Measurements from ENCODE around the gene BSN. TPM values are rescaled to one million over a fixed set of nuclear protein-coding genes. Genes with fewer than 3 reads are reported as not detected.
A peak's percentile ranks its signal among the peaks of the same experiment; 100 is the strongest.

Gene BSN
- total RNA-seq, 1 donor from 2014 or later, result 0.77 TPM

DNA sequence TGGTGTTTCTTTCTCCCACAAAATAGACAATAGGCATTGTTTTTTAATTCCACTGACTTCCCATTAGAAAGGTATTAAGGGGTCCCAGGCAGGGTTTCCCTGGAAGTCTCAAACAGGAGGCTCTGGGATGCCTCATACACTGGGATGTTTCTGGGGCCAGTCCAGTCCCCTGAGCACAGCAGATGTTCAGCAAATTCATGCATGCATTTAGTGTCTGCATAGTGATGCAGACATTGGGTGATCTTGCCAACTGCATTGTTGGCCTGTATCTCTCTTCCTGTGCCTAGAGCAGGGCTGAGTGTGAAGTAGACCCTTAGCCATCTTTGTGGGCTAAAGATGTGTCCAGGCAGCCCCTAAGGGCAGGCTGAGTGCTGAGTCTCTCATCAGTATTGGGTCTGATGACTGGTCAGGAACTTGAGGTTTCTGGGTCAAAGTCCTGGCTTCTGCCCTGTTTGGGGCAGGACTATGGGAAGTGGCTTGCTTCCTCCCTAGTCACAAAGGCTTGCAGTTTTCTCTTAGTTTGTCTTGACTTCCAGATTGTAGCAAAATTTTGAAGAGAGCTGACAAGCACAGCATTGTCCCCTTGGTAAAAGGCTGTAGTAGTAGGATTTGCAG is 56.5 kb downstream of the BSN start:
- peaks cover 5% of the 10 kb centered on the region for H3K9me3 Mint-ChIP-seq (ENCODE audit: low read depth)
- H3K4me1 Mint-ChIP-seq (ENCODE audit: low read depth), result peaks cover 13% of the 10 kb centered on the region
- no peak for DNase-seq (ENCODE audit: low spot score)
- no peaks in the 10 kb centered on the region for H3K27me3 Mint-ChIP-seq (ENCODE audit: low read depth)
- H3K4me3 Mint-ChIP-seq (ENCODE audit: unreplicated experiment), result no peak overlapping the region
- H3K27ac Mint-ChIP-seq (ENCODE audit: unreplicated experiment), result no peak overlapping the region
- TF ChIP-seq, protein P1, sequence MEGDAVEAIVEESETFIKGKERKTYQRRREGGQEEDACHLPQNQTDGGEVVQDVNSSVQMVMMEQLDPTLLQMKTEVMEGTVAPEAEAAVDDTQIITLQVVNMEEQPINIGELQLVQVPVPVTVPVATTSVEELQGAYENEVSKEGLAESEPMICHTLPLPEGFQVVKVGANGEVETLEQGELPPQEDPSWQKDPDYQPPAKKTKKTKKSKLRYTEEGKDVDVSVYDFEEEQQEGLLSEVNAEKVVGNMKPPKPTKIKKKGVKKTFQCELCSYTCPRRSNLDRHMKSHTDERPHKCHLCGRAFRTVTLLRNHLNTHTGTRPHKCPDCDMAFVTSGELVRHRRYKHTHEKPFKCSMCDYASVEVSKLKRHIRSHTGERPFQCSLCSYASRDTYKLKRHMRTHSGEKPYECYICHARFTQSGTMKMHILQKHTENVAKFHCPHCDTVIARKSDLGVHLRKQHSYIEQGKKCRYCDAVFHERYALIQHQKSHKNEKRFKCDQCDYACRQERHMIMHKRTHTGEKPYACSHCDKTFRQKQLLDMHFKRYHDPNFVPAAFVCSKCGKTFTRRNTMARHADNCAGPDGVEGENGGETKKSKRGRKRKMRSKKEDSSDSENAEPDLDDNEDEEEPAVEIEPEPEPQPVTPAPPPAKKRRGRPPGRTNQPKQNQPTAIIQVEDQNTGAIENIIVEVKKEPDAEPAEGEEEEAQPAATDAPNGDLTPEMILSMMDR (IDR thresholded peaks at IDR 0.05), result no peak
- no peaks in the 10 kb centered on the region for H3K36me3 Mint-ChIP-seq (ENCODE audit: low read depth)

GRCh38 chr3:49611291-49611690 is 57.0 kb downstream of the BSN start:
- no peaks in the 10 kb centered on the region for H3K36me3 Mint-ChIP-seq (ENCODE audit: low read depth)
- peaks cover 5% of the 10 kb centered on the region for H3K9me3 Mint-ChIP-seq (ENCODE audit: low read depth)
- H3K27me3 Mint-ChIP-seq (ENCODE audit: low read depth), result no peaks in the 10 kb centered on the region
- H3K27ac Mint-ChIP-seq (ENCODE audit: unreplicated experiment), result no peak overlapping the region
- no peak for DNase-seq (ENCODE audit: low spot score)
- TF ChIP-seq, protein P1 (IDR thresholded peaks at IDR 0.05), result no peak
- peaks cover 18% of the 10 kb centered on the region for H3K4me1 Mint-ChIP-seq (ENCODE audit: low read depth)
- no peak overlapping the region for H3K4me3 Mint-ChIP-seq (ENCODE audit: unreplicated experiment)

DNA sequence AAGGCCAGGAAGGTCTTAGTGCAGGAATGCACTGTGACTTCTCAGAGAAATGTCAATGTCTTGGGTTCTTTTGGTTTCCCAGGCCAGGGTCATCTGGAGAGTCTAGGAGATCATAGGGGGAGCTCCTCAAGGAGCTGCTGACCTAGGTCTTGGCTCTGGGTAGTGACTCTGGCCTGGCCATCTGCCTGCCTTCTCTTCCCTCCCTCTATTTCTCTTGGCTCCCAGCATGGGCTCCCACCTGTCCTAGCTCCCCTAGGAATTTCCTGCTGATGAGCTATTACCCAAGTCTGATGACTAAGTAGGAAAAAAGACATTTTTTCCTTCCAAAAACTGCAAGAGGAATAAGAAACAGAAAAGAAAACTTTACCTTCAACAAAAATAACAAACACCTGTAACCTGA is 57.4 kb downstream of the BSN start:
- DNase-seq (ENCODE audit: low spot score), result no peak
- Mint-ChIP-seq H3K4me3 (ENCODE audit: unreplicated experiment) (no peak overlapping the region), H3K9me3 (ENCODE audit: low read depth) (peaks cover 5% of the 10 kb centered on the region), H3K27ac (ENCODE audit: unreplicated experiment) (no peak overlapping the region), H3K27me3 (ENCODE audit: low read depth) (no peaks in the 10 kb centered on the region), H3K36me3 (ENCODE audit: low read depth) (no peaks in the 10 kb centered on the region), H3K4me1 (ENCODE audit: low read depth) (peaks cover 22% of the 10 kb centered on the region)
- TF ChIP-seq, protein P1 (IDR thresholded peaks at IDR 0.05), result no peak

- no peak overlapping the region for H3K4me3 Mint-ChIP-seq (ENCODE audit: unreplicated experiment)
- TF ChIP-seq, protein P1 (IDR thresholded peaks at IDR 0.05), result no peak
- no peak for DNase-seq (ENCODE audit: low spot score)
- no peaks in the 10 kb centered on the region for H3K27me3 Mint-ChIP-seq (ENCODE audit: low read depth)
- H3K27ac Mint-ChIP-seq (ENCODE audit: unreplicated experiment), result no peak overlapping the region
- H3K9me3 Mint-ChIP-seq (ENCODE audit: low read depth), result peaks cover 5% of the 10 kb centered on the region
- H3K4me1 Mint-ChIP-seq (ENCODE audit: low read depth), result peaks cover 17% of the 10 kb centered on the region
- no peaks in the 10 kb centered on the region for H3K36me3 Mint-ChIP-seq (ENCODE audit: low read depth)
Measured at GRCh38 chr3:49614936-49615335, 60.7 kb downstream of the BSN start.

GRCh38 chr3:49616061-49616460 is 61.8 kb downstream of the BSN start:
- H3K9me3 Mint-ChIP-seq (ENCODE audit: low read depth), result peaks cover 5% of the 10 kb centered on the region
- TF ChIP-seq, protein P1 (IDR thresholded peaks at IDR 0.05), result no peak
- H3K4me3 Mint-ChIP-seq (ENCODE audit: unreplicated experiment), result no peak overlapping the region
- peaks cover 17% of the 10 kb centered on the region for H3K4me1 Mint-ChIP-seq (ENCODE audit: low read depth)
- no peak for DNase-seq (ENCODE audit: low spot score)
- H3K27ac Mint-ChIP-seq (ENCODE audit: unreplicated experiment), result peak overlapping the region; percentile 86
- H3K36me3 Mint-ChIP-seq (ENCODE audit: low read depth), result no peaks in the 10 kb centered on the region
- peaks cover 3% of the 10 kb centered on the region for H3K27me3 Mint-ChIP-seq (ENCODE audit: low read depth)

Measured in chondrocyte (in vitro differentiated cells).